GM21367 (cell line): ENCODE measurements around the gene SNX24.

Experiments used
- ATAC-seq: cut with Tn5 transposase; IDR thresholded peaks from one replicate; pipeline ENCODE4 v1.9.1; 2021; ENCODE audit not compliant: unreplicated experiment

The SNX24 gene

DNA sequence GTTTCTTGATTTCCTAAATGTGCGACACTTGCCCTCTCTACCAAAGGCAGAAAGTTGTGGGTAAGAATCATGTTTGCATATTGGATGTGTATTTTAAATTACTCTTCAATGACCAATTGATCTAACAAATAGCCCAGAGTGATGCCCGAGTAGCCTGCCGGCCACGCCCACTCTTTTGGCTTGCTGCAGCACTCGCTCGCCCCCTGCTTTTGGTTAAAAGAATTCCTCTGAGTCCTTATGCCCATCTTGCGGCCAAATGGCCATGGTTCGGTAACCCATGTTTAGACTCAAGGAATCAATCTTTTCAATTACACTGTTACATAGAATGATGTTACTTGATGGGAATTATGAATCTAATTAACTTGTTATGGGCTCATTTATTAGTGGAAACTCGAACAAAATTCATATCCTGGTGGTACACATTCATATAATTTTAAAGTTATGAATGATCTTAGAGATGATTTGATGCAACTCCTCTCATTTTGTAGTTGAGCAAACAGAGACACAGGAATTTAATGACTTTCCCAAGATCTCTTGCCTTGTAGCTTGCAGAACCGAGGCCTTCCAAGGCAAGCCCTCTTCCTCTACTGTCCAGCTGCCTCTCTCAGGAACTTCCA, 154.6 kb downstream of the SNX24 start:
- ATAC-seq: peak; percentile 99

DNA sequence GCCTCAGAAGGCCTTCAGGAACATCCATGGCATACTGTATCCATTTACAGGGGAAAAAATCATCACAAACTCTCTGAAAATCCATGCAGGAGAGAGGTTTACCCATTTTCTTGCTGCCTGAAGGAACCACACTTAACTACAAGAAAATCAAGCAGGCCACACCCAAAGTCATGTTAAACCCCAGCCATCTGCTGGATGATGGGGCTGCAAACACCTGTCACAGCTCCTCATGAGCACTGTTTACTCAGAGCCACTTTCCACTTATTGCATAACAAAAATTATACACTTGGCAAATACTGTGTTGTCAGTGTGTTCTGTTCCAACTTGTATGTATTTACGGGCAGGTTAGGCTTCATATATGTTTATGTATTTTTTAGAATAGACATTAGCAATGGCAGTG, 155.3 kb downstream of the SNX24 start:
- no peak for ATAC-seq

DNA sequence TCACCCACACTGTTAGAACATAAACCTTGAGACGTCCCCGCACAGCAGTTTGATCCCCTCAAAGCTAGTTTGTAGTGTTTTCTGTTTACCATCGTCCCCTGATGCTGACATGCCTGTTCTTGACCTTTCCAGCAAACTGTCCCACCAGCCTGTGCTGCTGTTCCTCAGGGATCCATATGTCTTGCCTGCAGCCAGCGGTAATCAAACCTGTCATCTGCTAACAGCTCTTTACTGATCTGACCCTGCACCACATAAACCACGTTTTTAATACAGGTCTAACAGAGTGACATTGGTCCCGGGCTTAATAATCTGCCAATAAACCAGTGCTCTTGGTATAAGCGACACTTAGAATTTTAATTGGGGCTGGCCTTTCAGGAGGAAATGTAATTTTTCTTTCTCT, 156.4 kb downstream of the SNX24 start:
- ATAC-seq: no peak

DNA sequence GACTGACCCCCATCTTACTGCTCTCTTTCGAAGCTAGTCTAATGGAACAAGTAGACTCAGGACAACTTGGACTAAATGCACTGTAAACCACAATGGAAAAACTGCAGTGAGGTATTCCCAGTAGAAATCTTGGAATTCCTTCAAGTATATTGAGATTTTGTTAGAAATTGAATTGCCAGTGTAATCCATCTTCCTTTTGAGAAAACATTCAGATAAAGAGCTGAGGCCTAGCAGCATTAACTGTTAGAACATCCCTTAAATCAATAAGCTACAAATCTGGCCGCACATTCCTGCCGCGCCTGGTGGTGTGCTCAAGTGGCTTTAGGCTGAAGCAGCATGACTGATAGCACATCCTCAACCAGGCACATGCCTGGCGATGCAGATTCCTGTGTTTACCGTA, 161.8 kb downstream of the SNX24 start:
- ATAC-seq: no peak

DNA sequence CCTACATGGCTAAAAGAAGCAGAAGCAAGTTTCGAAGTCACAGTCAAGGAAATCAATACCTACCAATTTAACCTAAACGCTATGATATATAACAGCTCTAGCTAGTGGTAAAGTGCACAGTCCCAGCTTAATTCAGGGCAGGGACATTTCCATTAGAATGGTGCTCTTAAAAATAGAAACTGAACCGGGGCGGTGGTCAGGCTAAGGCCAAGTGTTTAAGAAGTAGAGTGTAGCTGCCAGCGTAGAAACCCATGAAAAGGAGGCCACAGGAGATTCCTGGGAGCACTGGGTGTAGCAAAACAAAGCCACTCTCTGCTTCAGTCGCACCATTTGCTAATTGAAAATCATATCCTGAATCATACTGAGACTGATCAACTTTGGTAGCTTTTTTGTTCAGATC, 162.3 kb downstream of the SNX24 start:
- no peak for ATAC-seq

DNA sequence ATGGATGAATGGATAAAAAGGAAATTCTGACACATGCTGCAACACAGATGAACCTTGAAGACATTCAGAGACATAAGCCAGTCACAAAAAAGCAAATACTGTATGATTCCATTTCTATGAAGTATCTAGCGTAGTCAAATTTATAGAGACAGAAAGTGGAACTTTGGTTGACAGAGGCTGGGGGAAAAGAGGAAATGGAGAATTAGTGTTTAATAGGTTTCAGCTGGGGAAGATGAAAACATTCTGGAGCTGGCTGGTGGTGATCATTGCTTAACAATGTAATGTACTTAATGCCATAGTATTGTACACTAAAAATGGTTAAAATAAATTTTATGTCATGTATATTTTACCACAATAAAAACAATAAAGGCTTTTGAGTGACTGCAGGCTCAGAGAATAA, 166.9 kb downstream of the SNX24 start:
- no peak for ATAC-seq

DNA sequence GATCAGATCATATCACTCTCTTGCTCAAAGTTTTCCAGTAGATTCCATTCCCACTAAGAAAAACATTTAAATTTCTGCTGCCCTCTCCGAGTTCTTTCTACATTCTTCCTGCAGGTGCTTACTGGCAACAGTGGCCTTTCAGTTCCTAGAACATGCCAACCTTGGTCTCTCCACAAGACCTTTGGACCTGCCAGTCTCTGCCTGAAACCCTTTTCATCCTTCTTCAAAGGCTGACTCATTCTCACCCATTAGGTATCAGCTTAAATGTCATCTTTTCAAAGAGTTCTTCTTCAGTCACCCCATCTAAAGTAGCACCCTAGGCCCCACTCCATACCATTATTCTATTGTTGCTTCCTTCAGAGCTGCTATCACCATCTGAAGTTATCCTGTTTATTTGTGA, 169.3 kb downstream of the SNX24 start:
- ATAC-seq: no peak

DNA sequence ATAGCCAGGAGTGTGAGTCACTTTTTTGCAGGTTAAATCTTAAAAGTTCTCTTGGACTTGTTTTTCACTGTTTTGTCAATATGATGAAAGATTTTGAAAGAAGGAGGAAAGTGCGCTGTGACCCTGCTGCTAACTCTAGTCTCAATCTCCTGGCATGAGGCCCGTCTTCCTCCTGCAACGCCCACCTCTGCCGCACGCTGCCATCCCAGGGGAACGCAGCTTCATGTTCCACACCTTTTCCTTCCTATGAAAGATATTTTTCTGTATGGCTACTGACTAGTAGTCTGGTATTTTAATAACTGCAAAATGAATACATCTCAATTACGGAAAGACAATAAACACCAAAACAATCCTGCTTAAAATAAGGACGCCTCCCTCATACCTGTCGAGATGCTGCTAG, 182.8 kb downstream of the SNX24 start:
- no peak for ATAC-seq

DNA sequence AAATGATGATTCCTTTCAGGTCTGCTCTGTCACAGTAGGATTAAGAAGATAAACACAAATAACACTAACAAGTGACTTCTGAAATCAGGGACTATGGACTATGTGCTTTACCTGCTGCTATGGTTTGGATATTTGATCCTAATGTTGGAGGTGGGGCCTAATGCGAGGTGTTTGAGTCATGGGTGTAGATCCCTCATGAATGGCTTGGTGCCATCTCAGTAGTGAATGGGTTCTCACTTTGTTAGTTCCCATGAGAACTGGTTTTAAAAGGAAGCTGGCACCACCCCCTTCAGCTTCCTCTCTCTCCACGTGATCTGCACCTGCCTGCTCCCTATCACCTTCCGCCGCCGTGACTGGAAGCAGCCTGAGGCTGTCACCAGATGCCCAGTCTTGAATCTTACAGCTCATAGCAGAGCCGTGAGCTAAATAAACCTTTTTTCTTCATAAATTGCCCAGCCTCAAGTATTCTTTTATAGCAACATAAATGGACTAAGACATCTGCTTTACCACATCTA, 187.8 kb downstream of the SNX24 start:
- no peak for ATAC-seq

DNA sequence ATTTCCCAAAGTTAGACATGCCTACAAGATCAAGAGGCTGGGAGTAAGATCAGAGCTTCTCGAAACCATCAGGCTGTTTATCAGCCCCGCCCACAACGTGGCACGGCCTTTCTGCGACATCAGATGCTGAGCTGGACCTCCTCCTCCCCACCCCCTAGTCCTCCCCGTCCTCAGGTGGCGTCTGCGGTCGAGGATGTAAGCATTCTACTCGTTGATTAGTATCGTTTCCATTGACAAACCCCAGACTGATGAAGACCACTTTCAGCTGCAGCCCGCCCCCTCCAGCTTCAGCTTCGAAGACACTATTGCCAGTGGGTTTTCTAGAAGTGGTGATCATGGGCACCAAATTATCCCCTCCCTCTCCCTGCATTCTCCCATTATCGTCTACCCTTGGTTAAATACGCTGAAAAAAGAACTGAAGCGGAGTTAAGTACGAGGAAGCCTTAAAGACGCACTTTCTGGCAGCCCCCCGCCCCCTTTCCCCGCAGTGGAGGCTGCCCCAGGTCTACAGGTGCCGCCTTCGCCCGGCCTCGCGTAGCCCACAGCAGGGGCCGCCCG, 190.0 kb downstream of the SNX24 start:
- ATAC-seq: no peak

DNA sequence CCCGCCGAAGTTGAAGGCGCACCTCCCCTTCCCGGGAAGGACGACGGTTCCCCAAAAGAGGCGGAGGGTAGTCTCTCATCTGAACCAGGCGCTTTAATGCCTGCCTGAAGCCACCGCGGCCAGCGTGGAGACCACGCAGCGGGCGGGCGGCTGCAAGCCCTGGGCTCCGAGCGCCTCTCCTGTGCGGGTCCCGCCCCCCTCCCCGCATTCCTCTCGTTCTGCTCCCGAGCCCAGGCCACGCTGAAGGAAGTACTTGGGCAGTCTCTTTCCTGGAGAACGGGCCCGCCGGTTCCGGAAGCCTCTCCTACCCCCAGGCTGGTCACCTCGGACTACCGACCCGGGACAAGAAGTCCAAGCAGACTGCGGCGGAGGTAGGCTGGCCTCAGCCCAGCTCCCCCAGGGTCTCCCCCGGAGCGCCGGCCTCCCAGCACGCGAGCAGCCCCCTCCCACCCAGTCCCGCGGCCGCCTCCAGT, 190.5 kb downstream of the SNX24 start:
- no peak for ATAC-seq

DNA sequence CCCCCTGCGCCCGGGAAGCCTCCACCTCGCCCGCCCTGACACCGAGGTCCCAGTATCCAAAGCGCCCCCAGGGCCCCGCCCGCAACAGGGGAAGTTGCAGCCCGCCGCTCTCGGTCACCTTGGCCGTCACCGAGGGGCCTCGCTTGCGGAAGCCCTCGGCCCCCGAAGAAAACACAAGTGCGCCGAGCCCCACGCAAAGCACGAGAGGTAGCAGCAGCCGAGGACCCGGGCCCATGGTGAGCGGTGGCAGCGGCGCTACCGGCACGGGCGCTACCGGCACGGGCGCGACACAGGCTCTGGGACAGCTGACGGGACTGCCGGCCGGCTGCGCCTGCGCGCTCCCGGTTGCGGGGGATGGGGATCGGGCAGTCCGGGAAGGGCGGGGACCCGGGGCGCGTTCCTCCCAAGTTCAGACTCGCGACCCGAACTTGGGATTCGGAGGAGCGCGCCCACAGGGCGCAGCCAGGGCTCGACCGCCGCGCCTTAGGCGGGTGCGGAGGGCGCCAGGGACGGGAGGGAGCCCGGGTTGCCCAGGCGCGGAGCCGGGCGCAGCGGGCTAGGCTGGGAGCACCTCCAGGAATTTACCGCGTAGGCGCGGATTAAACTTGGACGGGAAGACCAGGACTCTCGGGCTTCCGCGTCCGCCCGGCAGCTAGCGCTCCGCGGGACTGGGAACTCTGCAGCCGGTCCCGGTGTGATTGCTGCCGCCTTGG, 191.1 kb downstream of the SNX24 start, which contains the start of gene PPIC:
Gene PPIC, minus strand, starts transcription at position 335 of the 713 bp plus-strand sequence. Its CDS starts 100 bp downstream, at position 235.
- no peak for ATAC-seq

DNA sequence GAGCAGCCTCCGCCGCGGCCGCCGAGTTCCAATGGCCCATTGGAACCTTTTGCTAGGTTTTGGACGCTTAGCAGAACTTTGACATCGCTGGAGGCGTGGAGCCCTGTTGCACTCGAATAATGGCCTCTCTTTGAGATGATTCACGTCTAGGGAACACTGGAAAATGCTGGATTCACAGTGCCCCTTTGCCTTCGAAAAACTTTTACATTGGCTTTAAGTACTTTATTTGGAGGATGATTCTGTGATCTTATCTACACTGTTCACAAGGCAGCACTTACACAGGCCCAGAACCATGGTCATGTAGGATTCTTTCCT, 191.6 kb downstream of the SNX24 start:
- no peak for ATAC-seq

DNA sequence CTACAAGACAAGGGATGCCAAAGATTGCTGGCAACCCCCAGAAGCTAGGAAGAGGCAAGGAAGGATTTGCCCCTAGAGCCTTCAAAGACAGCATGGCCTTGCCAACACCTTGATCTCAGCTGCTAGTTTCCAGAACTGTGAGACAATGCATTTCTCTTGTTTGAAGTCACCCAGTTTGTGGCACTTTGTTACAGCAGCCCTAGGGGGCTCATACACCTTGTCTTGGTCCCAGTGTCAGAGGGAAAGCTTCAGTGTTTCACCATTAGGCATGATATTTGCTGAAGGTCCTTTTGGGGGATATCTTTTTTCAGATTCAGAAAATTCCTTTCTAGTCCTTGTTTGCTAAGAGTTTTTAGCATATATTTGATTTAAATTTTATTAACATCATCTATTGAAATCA, 194.3 kb downstream of the SNX24 start:
- no peak for ATAC-seq

DNA sequence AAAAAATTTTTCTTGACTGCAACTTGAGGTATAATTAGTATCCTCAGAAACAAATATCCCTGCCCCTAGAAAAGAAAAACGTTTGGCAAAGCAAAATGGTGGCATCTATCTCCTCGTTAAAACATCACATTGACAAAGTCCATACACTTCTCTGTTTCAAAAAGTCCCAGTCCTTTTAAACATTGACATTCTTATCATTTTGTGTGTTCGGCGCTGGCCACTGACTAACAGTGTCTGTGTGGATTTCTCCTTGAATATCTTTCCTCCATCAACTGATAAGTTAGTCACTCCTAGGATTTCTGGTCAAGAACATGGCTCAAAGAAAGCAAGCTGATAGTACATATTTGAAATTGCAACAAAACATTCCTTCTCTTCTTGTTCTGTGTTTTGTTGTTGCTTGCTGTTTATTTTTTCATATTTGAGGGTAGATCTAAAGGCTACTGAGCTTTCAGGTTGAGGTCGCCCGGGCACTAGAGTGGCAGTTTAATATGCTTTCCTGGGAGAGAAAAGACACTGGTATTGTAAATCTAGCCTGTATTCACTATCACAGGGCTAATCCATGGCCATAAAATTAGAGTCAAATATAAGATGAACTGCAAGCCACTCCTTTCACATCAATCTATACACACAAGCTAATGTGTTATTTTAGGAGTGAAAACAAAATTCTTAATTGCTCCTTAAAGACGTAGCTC, 199.7 kb downstream of the SNX24 start:
- no peak for ATAC-seq

DNA sequence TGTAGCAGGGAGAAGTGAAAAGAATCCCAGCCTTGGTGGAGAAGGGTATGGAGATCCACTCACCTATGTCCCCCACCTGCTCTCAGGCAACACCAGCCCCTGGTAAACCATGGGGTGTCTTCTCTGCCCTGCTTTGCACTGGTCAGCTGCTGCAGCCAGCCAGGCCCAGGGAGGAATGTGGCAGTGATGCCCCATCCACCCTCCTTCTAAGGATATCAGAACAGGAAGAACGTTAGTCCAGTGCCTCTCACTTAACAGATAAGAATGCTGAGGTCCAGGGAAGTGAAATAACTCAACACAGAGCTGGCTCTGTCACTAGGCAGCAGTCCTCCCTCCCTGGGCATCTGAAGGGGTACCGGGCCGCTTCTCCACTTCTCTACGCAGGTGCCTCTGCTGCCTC, 200.8 kb downstream of the SNX24 start:
- no peak for ATAC-seq

DNA sequence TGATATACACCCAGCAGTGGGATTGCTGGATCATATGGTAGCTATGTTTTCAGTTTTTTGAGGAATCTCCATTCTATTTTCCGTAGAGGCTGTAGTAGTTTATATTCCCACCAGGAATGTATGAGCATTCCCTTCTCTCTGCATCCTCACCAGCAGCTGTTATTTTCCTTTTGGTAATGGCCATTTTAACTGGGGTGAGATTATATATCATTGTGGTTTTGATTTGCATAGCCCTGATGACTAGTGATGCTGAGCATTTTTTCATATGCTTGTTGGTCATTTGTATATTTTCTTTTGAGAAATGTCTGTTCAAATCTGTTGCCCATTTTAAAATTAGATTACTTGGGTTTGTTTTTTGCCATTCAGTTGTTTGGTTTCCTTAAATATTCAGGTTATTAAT, 202.3 kb downstream of the SNX24 start:
- ATAC-seq: no peak

DNA sequence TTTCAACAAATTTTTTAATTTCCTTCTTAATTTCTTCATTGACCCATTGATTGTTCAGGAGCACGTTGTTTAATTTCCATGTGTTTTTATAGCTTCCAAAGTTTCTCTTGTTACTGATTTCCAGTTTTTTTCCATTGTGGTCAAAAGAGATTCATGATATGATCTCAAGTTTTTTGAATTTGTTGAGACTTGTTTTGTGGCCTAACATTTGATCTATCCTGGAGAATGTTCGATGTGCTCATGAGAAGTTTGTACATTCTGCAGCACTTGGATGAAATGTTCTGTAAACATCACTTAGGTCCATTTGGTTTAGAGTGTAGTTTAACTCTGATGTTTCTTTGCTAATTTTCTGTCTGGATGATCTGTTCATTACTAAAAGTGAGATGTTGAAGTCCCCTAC, 205.8 kb downstream of the SNX24 start:
- no peak for ATAC-seq
